Panc1 (cell line): ENCODE measurements around the gene RPL18. TPM values are rescaled to one million over a fixed set of nuclear protein-coding genes. Genes with fewer than 3 reads are reported as not detected.

ENCODE experiments used
- ATAC-seq: fragments of 200-7000 bp; cut with Tn5 transposase; 2 replicates; pipeline ENCODE4 v1.9.1; 2020; ENCODE audit warnings: mild to moderate bottlenecking, moderate library complexity
- BruUV-seq: library from RNA; stranded (reverse); fragments of 400-500 nt; replicated peaks from 2 replicates; lab custom pipeline; 2021; lab: Mats Ljungman, UMichigan
- CTCF ChIA-PET: fragments of 300-600 bp; sonication (Branson Sonifier 250); formaldehyde crosslinking; loops from one replicate; lab custom pipeline; 2022; ENCODE audit warnings: antibody characterized with exemption; lab: Charles Lee
- POLR2A ChIA-PET: fragments of 300-600 bp; sonication (Branson Sonifier 250); formaldehyde crosslinking; loops from one replicate; lab custom pipeline; 2022; ENCODE audit warnings: antibody characterized with exemption; lab: Charles Lee
- DNase-seq: peaks from one replicate; pipeline ENCODE4 v3.0.0-alpha.2; 2010; ENCODE audit warnings: low read depth, low spot score
- H3K27ac ChIP-seq: 2 replicates; pipeline ENCODE4 v1.5.1; 2011; ENCODE audit warnings: mild to moderate bottlenecking, low read length, inconsistent platforms
- H3K27me3 ChIP-seq: fragments of 200-500 bp; sonication (Bioruptor generic); 2 replicates; pipeline ENCODE4 v1.6.0; 2014; ENCODE audit warnings: low read length, inconsistent platforms; ENCODE audit not compliant: control insufficient read depth, insufficient read depth
- H3K36me3 ChIP-seq: fragments of 200-500 bp; sonication (Bioruptor generic); 2 replicates; pipeline ENCODE4 v1.5.1; 2014; ENCODE audit warnings: inconsistent platforms, mild to moderate bottlenecking, low read length, moderate library complexity; ENCODE audit not compliant: control insufficient read depth, insufficient read depth
- H3K4me1 ChIP-seq: 2 replicates; pipeline ENCODE4 v1.5.1; 2011; ENCODE audit warnings: inconsistent platforms, mild to moderate bottlenecking, low read length, moderate library complexity; ENCODE audit not compliant: control insufficient read depth, insufficient read depth
- H3K4me3 ChIP-seq, 2 experiments: 2 replicates each; pipeline ENCODE4 v1.5.1; 2011 to 2012; ENCODE audit warnings: low read depth in 2 of 2, low read length in 2 of 2, mild to moderate bottlenecking in 2 of 2, inconsistent platforms in 1 of 2, moderate library complexity in 1 of 2
- H3K9me3 ChIP-seq: fragments of 200-500 bp; sonication (Bioruptor generic); 2 replicates; pipeline ENCODE4 v1.5.1; 2014; ENCODE audit warnings: low read depth, mild to moderate bottlenecking, inconsistent platforms, low read length, moderate library complexity; ENCODE audit not compliant: control insufficient read depth, insufficient read depth
- POLR2AphosphoS5 ChIP-seq: IDR thresholded peaks from 2 replicates; pipeline ENCODE4 v1.6.1; 2012; ENCODE audit warnings: mild to moderate bottlenecking, low read depth, low read length, moderate library complexity
- REST ChIP-seq, 2 experiments: IDR thresholded peaks; 2 replicates each; pipeline ENCODE4 v1.6.1; 2011 to 2012; ENCODE audit warnings: low read depth in 2 of 2, control low read depth in 1 of 2, low read length in 1 of 2, mild to moderate bottlenecking in 1 of 2, moderate library complexity in 1 of 2; ENCODE audit not compliant: insufficient read depth in 1 of 2
- SIN3A ChIP-seq: IDR thresholded peaks from 2 replicates; pipeline ENCODE4 v1.6.1; 2012; ENCODE audit warnings: low read depth, mild to moderate bottlenecking, low read length, moderate library complexity, borderline replicate concordance; ENCODE audit not compliant: insufficient read depth
- TCF7L2 ChIP-seq: IDR thresholded peaks from 2 replicates; pipeline ENCODE4 v1.6.1; 2011; ENCODE audit warnings: mild to moderate bottlenecking, low read depth, low read length, inconsistent platforms
- in situ Hi-C: cut with HindIII; loops from 2 replicates; pipeline ENCODE4 v1.10.0; 2016; ENCODE audit warnings: low sequenced_read_pairs, low pct_unique_long_range_greater_than_20kb
- intact Hi-C: fragments of 100-400 bp; cut with micrococcal nuclease; formaldehyde crosslinking; loops from one replicate; pipeline ENCODE4 v1.10.0; 2022; ENCODE audit not compliant: unreplicated experiment
- total RNA-seq: library from RNA; stranded (reverse); gene quantifications from one replicate; pipeline ENCODE4 v1.2.1, GENCODE V29; 2021; ENCODE audit not compliant: unreplicated experiment
- TF ChIP-seq, protein P1 (sequence below): fragments of 450-650 bp; IDR thresholded peaks from 2 replicates; pipeline ENCODE4 v1.5.1; 2017; ENCODE audit warnings: mild to moderate bottlenecking

RPL18 gene
- total RNA-seq, 1 experiment from 2014 or later, result 670 TPM

GRCh38 chr19:48619692-48620585 is 961 bp upstream of the RPL18 start:
- H3K27me3 ChIP-seq, result no peaks in the 10 kb centered on the region
- peaks cover 34% of the 10 kb centered on the region for H3K4me1 ChIP-seq
- no peaks in the 10 kb centered on the region for H3K9me3 ChIP-seq
- peaks cover 11% of the 10 kb centered on the region for H3K36me3 ChIP-seq
- DNase-seq, result no peak
- intact Hi-C loops, result no loop called here
- no peak for TF ChIP-seq TCF7L2
- TF ChIP-seq, protein P1, sequence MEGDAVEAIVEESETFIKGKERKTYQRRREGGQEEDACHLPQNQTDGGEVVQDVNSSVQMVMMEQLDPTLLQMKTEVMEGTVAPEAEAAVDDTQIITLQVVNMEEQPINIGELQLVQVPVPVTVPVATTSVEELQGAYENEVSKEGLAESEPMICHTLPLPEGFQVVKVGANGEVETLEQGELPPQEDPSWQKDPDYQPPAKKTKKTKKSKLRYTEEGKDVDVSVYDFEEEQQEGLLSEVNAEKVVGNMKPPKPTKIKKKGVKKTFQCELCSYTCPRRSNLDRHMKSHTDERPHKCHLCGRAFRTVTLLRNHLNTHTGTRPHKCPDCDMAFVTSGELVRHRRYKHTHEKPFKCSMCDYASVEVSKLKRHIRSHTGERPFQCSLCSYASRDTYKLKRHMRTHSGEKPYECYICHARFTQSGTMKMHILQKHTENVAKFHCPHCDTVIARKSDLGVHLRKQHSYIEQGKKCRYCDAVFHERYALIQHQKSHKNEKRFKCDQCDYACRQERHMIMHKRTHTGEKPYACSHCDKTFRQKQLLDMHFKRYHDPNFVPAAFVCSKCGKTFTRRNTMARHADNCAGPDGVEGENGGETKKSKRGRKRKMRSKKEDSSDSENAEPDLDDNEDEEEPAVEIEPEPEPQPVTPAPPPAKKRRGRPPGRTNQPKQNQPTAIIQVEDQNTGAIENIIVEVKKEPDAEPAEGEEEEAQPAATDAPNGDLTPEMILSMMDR, result no peak
- TF ChIP-seq POLR2AphosphoS5, result no peak
- no peak for TF ChIP-seq SIN3A
- no peak for TF ChIP-seq REST (IDR thresholded peaks at IDR 0.05; ENCODE audit: insufficient read depth in 1 of 2, low read depth in 2 of 2, low read length in 1 of 2)
- H3K27ac ChIP-seq, result peak overlapping the region; percentile 98
- ChIA-PET POLR2A (interaction anchor here (0.5 to 0.9 kb wide), 3 partner anchors 11 to 332 kb away, joined by 3 to 14 read pairs (median 3); no protein-coding TSS in a partner anchor), CTCF (no interaction called here)
- H3K4me3 ChIP-seq, result peak overlapping the region; percentile 96 to 99
- no peak for ATAC-seq
- BruUV-seq, result TSS peak; percentile 90
- in situ Hi-C loops, result no loop called here

DNA sequence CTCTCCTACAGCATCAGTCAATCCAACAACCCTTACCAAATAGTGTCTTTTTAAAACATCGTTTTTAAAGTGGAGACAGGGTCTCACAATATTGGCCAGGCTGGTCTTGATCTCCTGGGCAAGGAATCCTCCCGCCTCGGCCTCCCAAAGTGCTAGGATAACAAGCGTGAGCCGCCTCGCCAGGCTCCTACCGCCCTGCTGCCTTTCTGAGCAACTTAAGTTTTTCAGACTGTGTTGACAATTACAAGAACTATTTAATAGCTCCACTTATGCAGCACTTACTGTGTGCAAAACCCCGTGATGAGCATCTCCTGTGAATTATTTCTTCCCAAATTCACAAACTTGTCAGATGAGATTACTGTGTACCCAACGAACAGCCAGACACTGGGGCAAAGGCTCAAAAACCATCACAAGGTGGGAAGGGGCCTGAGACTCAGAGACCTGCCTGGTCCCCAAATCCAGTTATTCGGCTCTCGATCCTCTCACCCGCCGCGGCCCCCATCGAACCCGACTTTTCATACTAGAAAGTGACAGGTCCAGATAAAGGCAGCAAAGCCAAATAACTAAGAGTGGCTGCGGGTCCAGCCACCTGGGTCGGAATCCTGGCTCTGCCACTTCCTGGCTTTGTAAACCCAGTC is 581 bp downstream of the RPL18 start:
- TSS peak; percentile 95 for BruUV-seq
- peak overlapping the region; percentile 94 for H3K27ac ChIP-seq
- POLR2A ChIA-PET, result interaction anchor here (0.6 kb wide), 2 partner anchors 164 to 449 kb away, joined by 4 to 5 read pairs; no protein-coding TSS in a partner anchor
- intact Hi-C loops (no loop called here), in situ Hi-C loops (no loop called here)
- TF ChIP-seq TCF7L2 (no peak), POLR2AphosphoS5 (no peak)
- TF ChIP-seq, protein P1, result no peak
- no peak for ATAC-seq
- H3K36me3 ChIP-seq, result peaks cover 11% of the 10 kb centered on the region
- H3K27me3 ChIP-seq, result no peaks in the 10 kb centered on the region
- no peaks in the 10 kb centered on the region for H3K9me3 ChIP-seq
- peak overlapping the region; percentile 96 to 99 for H3K4me3 ChIP-seq
- H3K4me1 ChIP-seq, result peaks cover 38% of the 10 kb centered on the region
- DNase-seq, result no peak
- CTCF ChIA-PET, result no interaction called here
